ENCODE results near the gene DCAF5. TPM values are rescaled to one million over a fixed set of nuclear protein-coding genes. Genes with fewer than 3 reads are reported as not detected.

The DCAF5 gene
- total and polyA plus RNA-seq, 2 of the 8 experiments (the other 6 are each of a cell fraction or from before 2014, with no cell fraction given): 24.3 to 31.0 TPM

GRCh38 chr14:69055999-69056788, 96.7 kb downstream of the DCAF5 start:
- no peak overlapping the region; the same call in 1 of the 2 replicates for H2BK20ac ChIP-seq (ENCODE audit: low read length)
- TF ChIP-seq CEBPB (IDR thresholded peaks at IDR 0.05; ENCODE audit: low read depth, low read length) (peak; percentile 84), MAX (IDR thresholded peaks at IDR 0.05) (0 out of 2 replicates have a peak, but pooled peaks have one; percentile 28), RAD21 (IDR thresholded peaks at IDR 0.05 in 1 of 2, conservative IDR thresholded peaks at IDR 0.05 in 1 of 2; ENCODE audit: low read depth in 2 of 2, low read length in 2 of 2) (peak; percentile 58 to 69), RNF2 (IDR thresholded peaks at IDR 0.05; ENCODE audit: borderline replicate concordance, low read depth, low read length, missing control alignments, poor library complexity, severe bottlenecking) (no peak), JUND (IDR thresholded peaks at IDR 0.05; ENCODE audit: low read length) (0 out of 2 replicates have a peak, but pooled peaks have one; percentile 43), TCF12 (IDR thresholded peaks at IDR 0.05; ENCODE audit: low read depth, low read length) (no peak), SIN3A (conservative IDR thresholded peaks at IDR 0.05 in 1 of 2, IDR thresholded peaks at IDR 0.05 in 1 of 2; ENCODE audit: low read depth in 1 of 2, low read length in 2 of 2) (peak; percentile 84 to 97; a peak in 3 of 4 replicates)

More at GRCh38 chr14:69055999-69056788, 96.7 kb downstream of the DCAF5 start:
- Histone ChIP-seq H3K4me3 (ENCODE audit: extremely low read depth in 1 of 4, insufficient read depth in 2 of 4, low read depth in 3 of 4, low read length in 4 of 4) (no peak overlapping the region), H2BK5ac (ENCODE audit: low read depth, low read length) (no peak overlapping the region), H3K36me3 (ENCODE audit: control insufficient read depth in 2 of 4, insufficient read depth in 4 of 4, low read length in 3 of 4) (peaks cover 6 to 16% (median 11%) of the 10 kb centered on the region in 4 experiments), H3K9ac (replicated peaks in 1 of 4; ENCODE audit: extremely low read depth in 1 of 4, low read depth in 3 of 4, low read length in 3 of 4) (no peak overlapping the region), H2AFZ (ENCODE audit: low read length) (no peak overlapping the region), H2BK15ac (ENCODE audit: low read length) (no peak overlapping the region), H3K27ac (ENCODE audit: low read depth, low read length) (no peak overlapping the region), H3K79me2 (ENCODE audit: control insufficient read depth in 1 of 2, insufficient read depth in 2 of 2, low read length in 2 of 2) (no peaks in the 10 kb centered on the region), H3K56ac (replicated peaks; ENCODE audit: insufficient read length, low read depth, low read length) (no peak overlapping the region), H3K23me2 (ENCODE audit: low read depth, low read length) (no peaks in the 10 kb centered on the region), H3K14ac (ENCODE audit: insufficient read length) (no peak overlapping the region), H2AK5ac (ENCODE audit: low read depth, low read length) (no peak overlapping the region), H3K4me1 (replicated peaks in 1 of 4; ENCODE audit: control insufficient read depth in 3 of 4, insufficient read depth in 4 of 4, low read length in 3 of 4) (peaks cover 0 to 14% (median 6%) of the 10 kb centered on the region in 4 experiments; a peak in 6 of 7 replicates), H3K23ac (ENCODE audit: insufficient read length) (no peak overlapping the region), H2BK120ac (replicated peaks; ENCODE audit: low read depth, low read length) (no peak overlapping the region), H3K4me2 (ENCODE audit: insufficient read depth in 1 of 2, low read depth in 2 of 2, low read length in 2 of 2) (no peak overlapping the region; a peak in 1 of 4 replicates), H4K8ac (ENCODE audit: extremely low read depth, insufficient read depth, low read length) (no peak overlapping the region), H4K20me1 (replicated peaks in 1 of 2; ENCODE audit: control insufficient read depth in 1 of 2, insufficient read depth in 2 of 2, low read length in 2 of 2) (peaks cover 0 to 2% of the 10 kb centered on the region in 2 experiments), H4K91ac (replicated peaks; ENCODE audit: insufficient read length, low read length) (no peak overlapping the region), H3K9me3 (ENCODE audit: insufficient read depth in 2 of 2, low read depth in 1 of 2, low read length in 1 of 2) (no peaks in the 10 kb centered on the region), H3K79me1 (ENCODE audit: low read depth, low read length) (peaks cover 2% of the 10 kb centered on the region; the same call in 1 of the 2 replicates), H3K18ac (ENCODE audit: extremely low read depth, low read length) (no peak overlapping the region), H3K4ac (replicated peaks; ENCODE audit: insufficient read length, low read depth, low read length) (no peak overlapping the region), H4K5ac (ENCODE audit: insufficient read length, low read depth, low read length) (no peak overlapping the region), H2BK12ac (ENCODE audit: low read depth, low read length) (no peak overlapping the region; the same call in 1 of the 2 replicates), H3K27me3 (replicated peaks in 1 of 4; ENCODE audit: control insufficient read depth in 3 of 4, extremely low read depth in 1 of 4, insufficient read depth in 3 of 4, low read length in 3 of 4) (no peaks in the 10 kb centered on the region)
- ChIA-PET CTCF (ENCODE audit: partially characterized antibody) (interaction anchor here (0.6 to 3.2 kb wide), 31 partner anchors 9 to 1095 kb away, joined by 3 to 17 read pairs (median 4); no protein-coding TSS in a partner anchor), POLR2A (ENCODE audit: partially characterized antibody) (interaction anchor here (0.6 to 1.2 kb wide), 4 partner anchors 11 to 78 kb away, joined by 3 to 4 read pairs (median 3); no protein-coding TSS in a partner anchor)
- FAIRE-seq (peak; percentile 96), DNase-seq (ENCODE audit: low read depth in 1 of 2, low spot score in 2 of 2) (no peak)
- WGBS, 2 experiments (ENCODE audit: extremely low coverage in 1 of 2, insufficient coverage in 1 of 2, insufficient read length in 1 of 2, insufficient replicate concordance in 2 of 2, low coverage in 1 of 2, low lambda C conversion rate in 2 of 2, missing lambda C conversion rate in 1 of 2): 63% methylated on average over 3 of the region's 3 CpGs; no CpG with 5 or more reads in 1 of the 2 experiments
